HG02981 (cell line): ENCODE results near the gene KRT12.

Source experiments
- ATAC-seq: cut with Tn5 transposase; IDR thresholded peaks from one replicate; pipeline ENCODE4 v1.9.1; 2021; ENCODE audit warnings: mild to moderate bottlenecking, moderate library complexity; ENCODE audit not compliant: unreplicated experiment

KRT12 gene

GRCh38 chr17:40866838-40867237, at the start of gene KRT12:
KRT12 (minus strand) TSS chr17:40867223; CDS start chr17:40867186, 37 bp downstream.
- ATAC-seq: no peak

- no peak for ATAC-seq
Measured at GRCh38 chr17:40916366-40916765, 49.3 kb upstream of the KRT12 start.

GRCh38 chr17:40915721-40916256, 48.8 kb upstream of the KRT12 start:
- ATAC-seq: no peak

- ATAC-seq: no peak
Measured at GRCh38 chr17:40915199-40915661, 48.2 kb upstream of the KRT12 start.

GRCh38 chr17:40914075-40914855, 47.2 kb upstream of the KRT12 start:
- no peak for ATAC-seq

GRCh38 chr17:40912486-40913210, 45.6 kb upstream of the KRT12 start:
- ATAC-seq: no peak

- ATAC-seq: no peak
Measured at GRCh38 chr17:40910441-40910841, 43.4 kb upstream of the KRT12 start.

DNA sequence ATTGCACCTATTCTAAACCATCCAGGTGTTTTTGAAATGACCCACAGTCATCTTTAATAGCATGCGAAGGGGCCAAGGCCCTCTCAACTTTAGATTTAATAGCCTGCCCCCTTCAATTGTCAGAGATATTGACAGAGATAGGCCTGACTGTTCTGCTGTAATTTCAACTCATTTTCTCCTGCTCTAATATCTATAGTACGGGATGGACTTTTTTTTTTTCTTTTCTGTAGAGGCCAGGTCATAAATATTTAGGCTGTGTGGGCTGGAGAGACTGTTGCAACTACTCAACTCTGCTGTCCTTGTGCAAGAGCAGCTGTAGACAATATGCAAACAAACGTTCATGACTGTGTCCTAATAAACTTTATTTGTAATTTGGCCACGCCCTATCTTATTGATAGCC, 42.7 kb upstream of the KRT12 start:
- no peak for ATAC-seq

- ATAC-seq: no peak
Measured at GRCh38 chr17:40909351-40909750, 42.3 kb upstream of the KRT12 start.

- no peak for ATAC-seq
Measured at GRCh38 chr17:40906613-40907012, 39.6 kb upstream of the KRT12 start.

DNA sequence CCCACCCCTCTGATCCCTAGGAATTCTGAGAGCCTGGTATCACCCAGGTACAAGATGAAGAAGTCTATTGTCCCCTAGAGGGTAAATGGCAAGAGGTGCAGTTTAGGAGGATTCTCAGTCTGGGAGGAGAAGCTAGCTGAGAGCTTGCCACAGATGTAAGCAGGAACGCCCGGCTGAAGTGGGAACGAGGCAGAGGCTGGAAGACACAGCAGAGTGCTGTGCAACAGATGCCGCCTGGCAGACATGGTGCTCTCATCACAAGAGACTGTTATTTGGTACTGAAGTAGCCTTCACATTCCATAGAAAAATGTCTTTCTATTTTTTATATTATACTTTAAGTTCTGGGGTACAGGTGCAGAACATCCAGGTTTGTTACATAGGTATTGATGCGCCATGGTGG, 38.3 kb upstream of the KRT12 start:
- ATAC-seq: no peak

DNA sequence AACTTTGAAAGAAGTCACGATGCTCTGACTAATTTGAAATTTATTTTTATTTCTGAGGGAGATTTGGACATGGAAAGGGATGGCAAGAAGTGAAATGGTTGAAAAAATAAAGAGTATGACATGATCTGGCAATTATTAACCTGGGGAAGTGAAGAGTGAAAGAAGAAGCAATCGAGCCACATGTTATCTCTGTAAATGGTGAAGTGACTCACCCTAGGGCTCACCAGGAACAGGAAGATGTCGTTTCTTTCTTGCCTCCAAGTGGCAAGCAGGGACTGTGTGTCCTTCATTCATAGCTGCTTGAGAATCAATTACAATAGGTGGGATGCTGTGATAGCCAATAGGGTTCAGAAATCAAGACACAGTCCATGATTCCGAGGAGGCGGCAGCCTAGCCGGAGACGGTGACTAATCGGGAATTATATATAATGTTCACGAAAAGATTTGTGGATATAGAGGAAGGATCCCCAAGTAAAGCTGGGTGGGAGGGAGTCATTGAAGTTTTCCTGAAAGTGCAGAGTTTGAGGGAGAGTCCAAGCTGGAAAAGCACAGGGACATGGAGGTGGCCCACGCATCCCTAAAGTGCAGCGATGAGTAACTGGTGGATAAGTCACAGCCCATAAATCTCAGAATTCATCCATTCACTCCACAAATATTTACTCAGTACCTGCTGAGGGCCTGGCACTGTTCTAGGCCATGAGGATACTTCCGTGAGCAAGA, 36.3 kb upstream of the KRT12 start:
- no peak for ATAC-seq

GRCh38 chr17:40902498-40902897, 35.5 kb upstream of the KRT12 start:
- ATAC-seq: no peak

GRCh38 chr17:40901981-40902474, 35.0 kb upstream of the KRT12 start:
- no peak for ATAC-seq

DNA sequence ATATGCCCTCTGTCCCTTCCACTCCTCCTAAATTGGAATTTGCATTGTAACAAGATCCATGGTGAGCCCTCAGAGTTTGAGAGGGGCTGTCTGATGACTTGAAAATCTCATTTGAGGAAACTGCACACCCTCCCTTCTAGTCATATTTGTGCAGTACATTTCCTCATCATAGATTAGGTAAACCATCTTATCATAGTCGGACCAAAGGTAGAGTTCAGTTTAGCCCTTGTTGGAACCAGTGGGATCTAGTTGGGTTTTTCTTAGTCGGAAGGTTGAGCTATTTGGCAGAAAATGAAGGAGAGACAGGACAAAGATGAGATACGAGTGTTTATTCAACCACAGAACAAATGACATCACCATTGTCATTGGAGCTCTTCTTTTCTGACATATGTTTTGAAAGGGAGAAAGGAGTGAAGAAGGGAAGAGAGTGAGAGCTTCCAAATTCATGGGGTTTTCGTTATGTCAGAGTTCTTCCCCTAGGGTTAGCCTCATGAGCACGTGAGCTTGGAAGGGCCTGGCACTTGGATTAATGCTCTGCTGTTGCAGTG, 33.9 kb upstream of the KRT12 start:
- no peak for ATAC-seq

GRCh38 chr17:40896916-40897455, 30.0 kb upstream of the KRT12 start:
- no peak for ATAC-seq

DNA sequence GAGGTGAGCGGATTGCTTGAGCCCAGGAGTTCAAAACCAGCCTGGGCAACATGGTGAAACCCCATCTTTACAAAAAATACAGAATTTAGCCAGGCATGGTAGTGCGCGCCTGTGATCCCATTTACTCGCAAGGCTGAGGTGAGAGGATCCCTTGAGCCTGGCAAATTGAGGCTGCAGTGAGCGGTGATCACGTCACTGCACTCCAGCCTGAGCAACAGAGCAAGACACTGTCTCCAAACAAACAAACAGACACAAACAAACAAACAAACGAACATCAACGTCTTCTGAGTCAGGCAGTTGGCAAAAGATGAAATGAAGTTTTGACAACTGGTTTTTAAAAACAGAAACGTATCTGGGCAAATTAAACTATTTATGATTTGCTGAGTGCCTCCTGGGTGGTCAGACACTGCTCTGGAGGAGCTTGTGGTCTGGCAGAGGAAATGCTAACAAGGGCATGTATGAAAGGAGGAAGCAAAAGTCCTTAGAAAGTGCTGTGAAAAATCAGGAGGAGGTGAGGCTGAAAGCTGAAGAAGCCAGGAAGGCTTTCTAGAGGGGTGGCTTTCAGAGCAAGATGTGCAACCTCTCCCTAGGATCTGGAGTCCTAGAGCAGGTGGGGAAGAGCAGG, 28.2 kb upstream of the KRT12 start:
- ATAC-seq: no peak

DNA sequence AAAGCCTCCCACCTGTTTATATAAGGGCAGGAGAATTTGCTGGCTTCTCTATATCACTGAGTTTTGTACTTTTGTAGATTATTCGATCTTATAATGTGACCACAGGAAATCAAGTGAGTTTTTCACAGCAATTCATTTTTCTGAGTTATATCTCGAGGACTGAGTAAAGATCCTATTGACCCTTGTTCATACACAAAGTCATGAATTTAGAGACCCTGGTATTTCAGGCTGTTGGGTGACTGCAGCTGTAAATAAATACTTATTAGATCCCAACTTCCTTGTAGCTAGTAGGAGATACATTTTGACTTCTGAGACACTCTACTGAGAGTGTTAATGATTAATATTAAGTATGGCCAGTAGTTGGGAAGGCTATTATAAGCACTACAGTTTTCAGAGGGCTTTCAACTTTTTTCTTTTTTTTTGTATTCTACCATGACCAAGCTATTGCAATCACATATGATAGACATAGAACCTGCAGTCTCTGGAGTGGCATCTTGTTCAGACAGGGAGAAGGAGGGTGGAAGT, 21.2 kb upstream of the KRT12 start:
- ATAC-seq: no peak

DNA sequence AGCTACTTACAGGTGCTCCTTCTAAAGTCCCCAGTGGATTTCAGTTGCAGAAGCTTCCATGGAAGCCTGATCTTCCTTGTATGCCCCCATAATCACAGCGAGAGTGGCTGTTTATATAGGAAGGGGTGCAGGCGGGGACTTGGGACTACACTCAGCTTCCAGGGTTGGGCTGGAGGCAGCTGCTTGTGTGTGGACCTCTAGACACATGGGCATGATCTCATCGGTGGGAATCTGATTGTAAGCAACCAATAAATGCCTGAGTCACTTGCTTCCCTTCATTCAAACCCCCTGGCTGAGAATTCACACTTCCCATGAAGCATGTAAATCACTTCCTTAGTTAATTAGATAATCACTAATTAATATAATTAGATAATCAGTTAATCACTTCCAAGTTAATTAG, 19.1 kb upstream of the KRT12 start:
- ATAC-seq: no peak
